ENCODE results near the gene SPOCK1. TPM values are rescaled to one million over a fixed set of nuclear protein-coding genes. Genes with fewer than 3 reads are reported as not detected.

Gene SPOCK1
- total and polyA plus RNA-seq, 9 of the 15 experiments (the other 6 are each of a cell fraction or from before 2014, with no cell fraction given) = 0.01 to 0.35 (median 0.04) TPM; not detected in 6

GRCh38 chr5:137142346-137142745, 356.8 kb downstream of the SPOCK1 start (continued):
- TF ChIP-seq, protein P1, sequence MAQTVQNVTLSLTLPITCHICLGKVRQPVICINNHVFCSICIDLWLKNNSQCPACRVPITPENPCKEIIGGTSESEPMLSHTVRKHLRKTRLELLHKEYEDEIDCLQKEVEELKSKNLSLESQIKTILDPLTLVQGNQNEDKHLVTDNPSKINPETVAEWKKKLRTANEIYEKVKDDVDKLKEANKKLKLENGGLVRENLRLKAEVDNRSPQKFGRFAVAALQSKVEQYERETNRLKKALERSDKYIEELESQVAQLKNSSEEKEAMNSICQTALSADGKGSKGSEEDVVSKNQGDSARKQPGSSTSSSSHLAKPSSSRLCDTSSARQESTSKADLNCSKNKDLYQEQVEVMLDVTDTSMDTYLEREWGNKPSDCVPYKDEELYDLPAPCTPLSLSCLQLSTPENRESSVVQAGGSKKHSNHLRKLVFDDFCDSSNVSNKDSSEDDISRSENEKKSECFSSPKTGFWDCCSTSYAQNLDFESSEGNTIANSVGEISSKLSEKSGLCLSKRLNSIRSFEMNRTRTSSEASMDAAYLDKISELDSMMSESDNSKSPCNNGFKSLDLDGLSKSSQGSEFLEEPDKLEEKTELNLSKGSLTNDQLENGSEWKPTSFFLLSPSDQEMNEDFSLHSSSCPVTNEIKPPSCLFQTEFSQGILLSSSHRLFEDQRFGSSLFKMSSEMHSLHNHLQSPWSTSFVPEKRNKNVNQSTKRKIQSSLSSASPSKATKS (CRISPR knock-in tag; IDR thresholded peaks at IDR 0.05) = no peak
- TF ChIP-seq RBM34 (IDR thresholded peaks at IDR 0.05; ENCODE audit: borderline replicate concordance, insufficient read depth, low read length) = no peak
- TF ChIP-seq, protein P2, sequence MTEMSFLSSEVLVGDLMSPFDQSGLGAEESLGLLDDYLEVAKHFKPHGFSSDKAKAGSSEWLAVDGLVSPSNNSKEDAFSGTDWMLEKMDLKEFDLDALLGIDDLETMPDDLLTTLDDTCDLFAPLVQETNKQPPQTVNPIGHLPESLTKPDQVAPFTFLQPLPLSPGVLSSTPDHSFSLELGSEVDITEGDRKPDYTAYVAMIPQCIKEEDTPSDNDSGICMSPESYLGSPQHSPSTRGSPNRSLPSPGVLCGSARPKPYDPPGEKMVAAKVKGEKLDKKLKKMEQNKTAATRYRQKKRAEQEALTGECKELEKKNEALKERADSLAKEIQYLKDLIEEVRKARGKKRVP (CRISPR knock-in tag; IDR thresholded peaks at IDR 0.05) = no peak

DNA sequence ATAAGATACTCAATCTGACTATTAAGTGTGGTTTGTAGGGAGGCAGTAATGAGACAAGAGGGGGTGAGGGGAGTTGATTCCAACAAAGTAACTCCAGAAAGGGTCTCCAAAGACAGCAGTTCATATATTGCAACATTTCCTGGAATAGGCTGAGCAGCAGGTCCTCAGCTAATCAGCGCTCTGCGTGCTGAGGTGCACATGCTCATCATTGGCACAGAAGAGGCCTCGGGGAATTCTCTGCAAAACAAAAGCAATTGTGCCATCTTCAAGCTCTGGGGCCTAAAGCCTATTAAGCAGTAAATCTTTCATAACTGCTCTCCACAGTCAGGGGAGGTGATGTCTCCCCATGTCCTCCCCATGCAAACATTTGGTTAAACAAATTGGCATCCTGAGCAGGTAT, 357.3 kb downstream of the SPOCK1 start:
- 0% methylated on average over 3 of the region's 3 CpGs for WGBS (ENCODE audit: insufficient coverage, low coverage, missing lambda C conversion rate)
- Histone ChIP-seq H3K4me3 (no peak overlapping the region), H4K20me1 (replicated peaks; ENCODE audit: control insufficient read depth, insufficient read depth, low read length) (no peaks in the 10 kb centered on the region; the same call in 1 of the 2 replicates), H3K36me3 (ENCODE audit: control insufficient read depth, insufficient read depth, low read length) (no peaks in the 10 kb centered on the region), H3K9me1 (ENCODE audit: control insufficient read depth, insufficient read depth, low read length) (no peaks in the 10 kb centered on the region), H3K4me2 (ENCODE audit: insufficient read depth, low read length) (no peak overlapping the region), H3K9me3 (replicated peaks; ENCODE audit: control insufficient read depth, insufficient read depth, low read depth, low read length) (no peaks in the 10 kb centered on the region), H3K27me3 (ENCODE audit: control insufficient read depth in 2 of 2, insufficient read depth in 2 of 2, low read length in 2 of 2) (peaks cover 0 to 4% of the 10 kb centered on the region in 2 experiments; a peak in 1 of 5 replicates), H3K4me1 (replicated peaks in 1 of 2; ENCODE audit: control insufficient read depth in 2 of 2, insufficient read depth in 2 of 2, low read length in 2 of 2) (no peaks in the 10 kb centered on the region), H2AFZ (ENCODE audit: low read depth, low read length) (no peak overlapping the region), H3K9ac (ENCODE audit: insufficient read depth in 1 of 2, low read depth in 2 of 2, low read length in 2 of 2) (no peak overlapping the region), H3K79me2 (ENCODE audit: control insufficient read depth, insufficient read depth, low read length) (no peaks in the 10 kb centered on the region), H3K27ac (ENCODE audit: extremely low read depth, low read depth, low read length) (no peak overlapping the region)
- ATAC-seq (no peak), DNase-seq (ENCODE audit: extremely low read depth in 1 of 4, low spot score in 3 of 4) (no peak), FAIRE-seq (no peak)
- POLR2A ChIA-PET = no interaction called here
- no TSS peak for BruUV-seq (replicated peaks)
- intact Hi-C loops (cut with micrococcal nuclease) (no loop called here), in situ Hi-C loops (cut with MboI) (no loop called here)
- CTCF ChIA-PET (ENCODE audit: low intra/inter-chr PET ratio) = no interaction called here
- no peak for TF ChIP-seq NCOA4 (IDR thresholded peaks at IDR 0.05; ENCODE audit: partially characterized antibody)
- no peak for TF ChIP-seq ZNF695 (CRISPR knock-in tag; IDR thresholded peaks at IDR 0.05)
- TF ChIP-seq MXD1 (CRISPR knock-in tag; IDR thresholded peaks at IDR 0.05; ENCODE audit: borderline replicate concordance, poor library complexity, severe bottlenecking) = no peak
- TF ChIP-seq ESRRA (IDR thresholded peaks at IDR 0.05; ENCODE audit: borderline replicate concordance, low read depth) = no peak
- TF ChIP-seq ZNF274 (IDR thresholded peaks at IDR 0.05; ENCODE audit: borderline replicate concordance, low read depth, low read length) = no peak
- TF ChIP-seq POLR2B (IDR thresholded peaks at IDR 0.05; ENCODE audit: low read depth, partially characterized antibody) = no peak
- TF ChIP-seq ELF2 (CRISPR knock-in tag; IDR thresholded peaks at IDR 0.05) = no peak
- TF ChIP-seq RAD21 (CRISPR knock-in tag; conservative IDR thresholded peaks at IDR 0.05 in 1 of 2, IDR thresholded peaks at IDR 0.05 in 1 of 2) = no peak
- TF ChIP-seq TRIM24 (IDR thresholded peaks at IDR 0.05) = no peak
- no peak for TF ChIP-seq ATF3 (IDR thresholded peaks at IDR 0.05)
- TF ChIP-seq ATF3 (CRISPR knock-in tag; conservative IDR thresholded peaks at IDR 0.05) = no peak
- TF ChIP-seq ATF1 (CRISPR knock-in tag; IDR thresholded peaks at IDR 0.05) = no peak
- TF ChIP-seq ATF1 (tag; IDR thresholded peaks at IDR 0.05) = no peak
- no peak for TF ChIP-seq ADNP (tag; IDR thresholded peaks at IDR 0.05)
- no peak for TF ChIP-seq ETV5 (CRISPR knock-in tag; IDR thresholded peaks at IDR 0.05; ENCODE audit: low read depth)
- no peak for TF ChIP-seq GABPA (tag; conservative IDR thresholded peaks at IDR 0.05; ENCODE audit: low read depth)
